Endothelial cell of umbilical vein (primary cell): ENCODE measurements around the gene SKA1. TPM values are rescaled to one million over a fixed set of nuclear protein-coding genes. Genes with fewer than 3 reads are reported as not detected.

Experiments used
- BruUV-seq: library from RNA; stranded (reverse); fragments of 400-500 nt; replicated peaks from 2 replicates; lab custom pipeline; 2021; lab: Mats Ljungman, UMichigan
- CTCF ChIA-PET: fragments of 300-600, 350-600 bp; sonication (Branson Sonifier 250); formaldehyde crosslinking; loops from one replicate; lab custom pipeline; 2021; ENCODE audit warnings: antibody characterized with exemption, inconsistent platforms; lab: Charles Lee
- POLR2A ChIA-PET: fragments of 300-600, 350-600 bp; sonication (Branson Sonifier 250); formaldehyde crosslinking; loops from one replicate; lab custom pipeline; 2021; ENCODE audit warnings: antibody characterized with exemption, inconsistent platforms; lab: Charles Lee
- DNase-seq: peaks from one replicate; pipeline ENCODE4 v3.0.0-alpha.2; 2011; ENCODE audit warnings: low read depth, low spot score
- FAIRE-seq: peaks from 2 replicates; lab custom pipeline; 2011; peaks lifted over from hg19 to GRCh38; lab: Jason Lieb, UNC
- H2AFZ ChIP-seq: 2 replicates; pipeline ENCODE4 v1.6.0; 2012; ENCODE audit warnings: low read depth, low read length, control low read depth, inconsistent platforms
- H3K27ac ChIP-seq: 2 replicates; pipeline ENCODE4 v1.5.1; 2011; ENCODE audit warnings: low read depth, mild to moderate bottlenecking, control low read depth, low read length, moderate library complexity; ENCODE audit not compliant: insufficient read depth
- H3K27me3 ChIP-seq, 2 experiments: 2 replicates each; pipeline versions ENCODE4 v1.6.0 to v1.6.1; 2011; ENCODE audit warnings: low read length in 2 of 2, mixed read lengths in 1 of 2; ENCODE audit not compliant: control insufficient read depth in 2 of 2, insufficient read depth in 2 of 2
- H3K36me3 ChIP-seq, 2 experiments: 2 replicates in 1 of 2; 3 replicates in 1 of 2; pipeline ENCODE4 v1.5.1; 2011; ENCODE audit warnings: low read length in 2 of 2, mild to moderate bottlenecking in 1 of 2, moderate library complexity in 1 of 2; ENCODE audit not compliant: control insufficient read depth in 2 of 2, insufficient read depth in 2 of 2; ENCODE audit errors: extremely low read depth in 1 of 2
- H3K4me1 ChIP-seq: 3 replicates; pipeline ENCODE4 v1.5.1; 2011; ENCODE audit warnings: mild to moderate bottlenecking, low read length; ENCODE audit not compliant: control insufficient read depth, insufficient read depth; ENCODE audit errors: extremely low read depth
- H3K4me2 ChIP-seq: 2 replicates; pipeline ENCODE4 v1.6.1; 2011; ENCODE audit warnings: low read length, control low read depth, mixed read lengths; ENCODE audit not compliant: insufficient read depth
- H3K4me3 ChIP-seq, 3 experiments: fragments of 200-600 bp in 1 of 3; sonication (generic), shearing (Covaris generic) in 1 of 3; replicated peaks in 1 of 3; 2 replicates each; pipeline ENCODE4 v1.5.1; 2011 to 2016; ENCODE audit warnings: control low read depth in 3 of 3, low read length in 3 of 3, mild to moderate bottlenecking in 2 of 3, inconsistent platforms in 1 of 3, low read depth in 1 of 3, moderate library complexity in 1 of 3; ENCODE audit not compliant: insufficient read depth in 1 of 3
- H3K79me2 ChIP-seq: 2 replicates; pipeline ENCODE4 v1.6.0; 2012; ENCODE audit warnings: low read length, inconsistent platforms; ENCODE audit not compliant: control insufficient read depth, insufficient read depth
- H3K9ac ChIP-seq: replicated peaks from 2 replicates; pipeline ENCODE3; 2011; ENCODE audit warnings: low read length, control low read depth; ENCODE audit not compliant: insufficient read depth; ENCODE audit errors: extremely low read depth
- H3K9me1 ChIP-seq: replicated peaks from 3 replicates; pipeline ENCODE4 v1.6.0; 2011; ENCODE audit warnings: mild to moderate bottlenecking, low read length; ENCODE audit not compliant: control insufficient read depth, insufficient read depth; ENCODE audit errors: extremely low read depth
- H3K9me3 ChIP-seq: replicated peaks from 2 replicates; pipeline ENCODE4 v1.5.1; 2012; ENCODE audit warnings: low read length, inconsistent platforms; ENCODE audit not compliant: control insufficient read depth, insufficient read depth
- H4K20me1 ChIP-seq: replicated peaks from 2 replicates; pipeline ENCODE3; 2011; ENCODE audit warnings: mild to moderate bottlenecking, low read length; ENCODE audit not compliant: control insufficient read depth, insufficient read depth; ENCODE audit errors: extremely low read depth
- EZH2 ChIP-seq: IDR thresholded peaks from 2 replicates; pipeline ENCODE4 v1.6.1; 2012; ENCODE audit warnings: borderline replicate concordance, low read depth, mild to moderate bottlenecking, moderate library complexity, low read length, inconsistent platforms; ENCODE audit not compliant: severe bottlenecking
- FOS ChIP-seq: IDR thresholded peaks from 2 replicates; pipeline ENCODE4 v1.6.1; 2011; ENCODE audit warnings: mild to moderate bottlenecking, low read length, moderate library complexity, borderline replicate concordance; ENCODE audit not compliant: insufficient read depth
- GATA2 ChIP-seq: IDR thresholded peaks from 2 replicates; pipeline ENCODE4 v1.7.0; 2011; ENCODE audit warnings: low read depth, mild to moderate bottlenecking, moderate library complexity, mixed read lengths, low read length; ENCODE audit not compliant: insufficient read length, insufficient read depth
- JUN ChIP-seq: IDR thresholded peaks from 2 replicates; pipeline ENCODE4 v1.6.1; 2011; ENCODE audit warnings: borderline replicate concordance, low read depth; ENCODE audit not compliant: insufficient read length, insufficient read depth
- MYC ChIP-seq: IDR thresholded peaks from one replicate; pipeline ENCODE4 v1.6.1; 2011; ENCODE audit warnings: mild to moderate bottlenecking, low read depth, low read length
- POLR2A ChIP-seq: IDR thresholded peaks from 2 replicates; pipeline ENCODE4 v1.6.1; 2012; ENCODE audit warnings: low read depth, mild to moderate bottlenecking, control low read depth, low read length
- POLR2AphosphoS5 ChIP-seq: IDR thresholded peaks from 2 replicates; pipeline ENCODE4 v1.6.1; 2012; ENCODE audit warnings: low read depth, mild to moderate bottlenecking, control low read depth, low read length, moderate library complexity; ENCODE audit not compliant: insufficient read depth
- dilution Hi-C: fragments of 300-500 bp; cut with MboI; formaldehyde crosslinking; loops from one replicate; pipeline ENCODE4 v1.15.0; 2019; ENCODE audit warnings: low sequenced_read_pairs; ENCODE audit not compliant: extremely low pct_ligation_motif_present
- intact Hi-C: fragments of 100-400 bp; cut with micrococcal nuclease; formaldehyde crosslinking; loops from one replicate; pipeline ENCODE4 v1.10.0; 2022
- polyA plus RNA-seq, 4 experiments: library from polyadenylated mRNA; depleted of rRNA in 3 of 4; stranded (reverse) in 3 of 4; unstranded in 1 of 4; fragments of >200 nt; gene quantifications; 2 replicates each; pipeline versions ENCODE4 v1.2.1 to v1.2.3, GENCODE V29; 2011 to 2012; ENCODE audit warnings: missing spikeins in 1 of 4
- total RNA-seq: library from RNA; stranded (reverse); gene quantifications from 2 replicates; pipeline ENCODE4 v1.2.3, GENCODE V29; 2021
- TF ChIP-seq, protein P1 (sequence below): IDR thresholded peaks from 2 replicates; pipeline ENCODE4 v1.6.1; 2011; ENCODE audit not compliant: insufficient read depth, insufficient read length
- TF ChIP-seq, protein P2 (sequence below), 2 donors: IDR thresholded peaks; 1 replicate in 1 of 2; 2 replicates in 1 of 2; pipeline ENCODE4 v1.5.1; 2011; ENCODE audit warnings: low read length in 2 of 2, mild to moderate bottlenecking in 2 of 2, moderate library complexity in 2 of 2, control low read depth in 1 of 2, inconsistent platforms in 1 of 2, low read depth in 1 of 2; ENCODE audit not compliant: insufficient read depth in 1 of 2; ENCODE audit errors: extremely low read depth in 1 of 2

SKA1 gene
- total and polyA plus RNA-seq, 2 donors (not counting 3 experiments of a cell fraction or from before 2014, with no cell fraction given): 8.7 to 23.9 TPM

DNA sequence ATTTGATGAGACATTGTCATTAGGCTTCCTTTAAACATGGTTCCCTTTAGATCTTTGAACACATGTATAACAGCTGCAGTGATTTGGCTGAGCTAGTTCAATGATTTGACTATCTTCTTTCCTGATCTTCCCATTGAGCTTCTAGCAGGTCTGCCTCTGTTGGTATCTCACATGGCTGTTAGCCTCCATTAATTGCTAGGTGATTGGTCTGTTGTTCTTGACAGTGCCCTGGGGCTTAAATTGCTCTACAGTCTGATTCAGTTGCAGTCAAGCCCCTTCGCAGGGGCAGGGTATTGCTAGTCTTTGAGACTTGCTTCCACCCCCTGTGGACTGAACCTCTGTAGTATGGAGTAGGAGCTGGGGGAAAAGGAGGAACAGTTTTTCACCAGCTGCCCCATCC, 24.1 kb downstream of the SKA1 start:
- H3K79me2 ChIP-seq: no peaks in the 10 kb centered on the region

More for the DNA sequence above, 24.1 kb downstream of the SKA1 start:
- FAIRE-seq (no peak), DNase-seq (no peak)
- intact Hi-C loops (no loop called here), dilution Hi-C loops (no loop called here)
- Histone ChIP-seq H3K4me2 (no peak overlapping the region), H3K27ac (no peak overlapping the region), H3K36me3 (no peaks in the 10 kb centered on the region), H4K20me1 (no peaks in the 10 kb centered on the region), H3K9me1 (no peaks in the 10 kb centered on the region), H3K27me3 (peaks cover 33 to 51% of the 10 kb centered on the region in 2 experiments), H3K4me3 (no peak overlapping the region), H3K9me3 (no peaks in the 10 kb centered on the region), H3K9ac (no peak overlapping the region), H3K4me1 (no peaks in the 10 kb centered on the region), H2AFZ (no peak overlapping the region)
- no peak for TF ChIP-seq POLR2A
- TF ChIP-seq, protein P1, sequence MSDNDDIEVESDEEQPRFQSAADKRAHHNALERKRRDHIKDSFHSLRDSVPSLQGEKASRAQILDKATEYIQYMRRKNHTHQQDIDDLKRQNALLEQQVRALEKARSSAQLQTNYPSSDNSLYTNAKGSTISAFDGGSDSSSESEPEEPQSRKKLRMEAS: no peak
- no peak for TF ChIP-seq FOS
- no peak for TF ChIP-seq JUN
- TF ChIP-seq POLR2AphosphoS5: no peak
- no peak for TF ChIP-seq GATA2
- TF ChIP-seq EZH2: no peak
- TF ChIP-seq MYC: no peak
- TF ChIP-seq, protein P2, sequence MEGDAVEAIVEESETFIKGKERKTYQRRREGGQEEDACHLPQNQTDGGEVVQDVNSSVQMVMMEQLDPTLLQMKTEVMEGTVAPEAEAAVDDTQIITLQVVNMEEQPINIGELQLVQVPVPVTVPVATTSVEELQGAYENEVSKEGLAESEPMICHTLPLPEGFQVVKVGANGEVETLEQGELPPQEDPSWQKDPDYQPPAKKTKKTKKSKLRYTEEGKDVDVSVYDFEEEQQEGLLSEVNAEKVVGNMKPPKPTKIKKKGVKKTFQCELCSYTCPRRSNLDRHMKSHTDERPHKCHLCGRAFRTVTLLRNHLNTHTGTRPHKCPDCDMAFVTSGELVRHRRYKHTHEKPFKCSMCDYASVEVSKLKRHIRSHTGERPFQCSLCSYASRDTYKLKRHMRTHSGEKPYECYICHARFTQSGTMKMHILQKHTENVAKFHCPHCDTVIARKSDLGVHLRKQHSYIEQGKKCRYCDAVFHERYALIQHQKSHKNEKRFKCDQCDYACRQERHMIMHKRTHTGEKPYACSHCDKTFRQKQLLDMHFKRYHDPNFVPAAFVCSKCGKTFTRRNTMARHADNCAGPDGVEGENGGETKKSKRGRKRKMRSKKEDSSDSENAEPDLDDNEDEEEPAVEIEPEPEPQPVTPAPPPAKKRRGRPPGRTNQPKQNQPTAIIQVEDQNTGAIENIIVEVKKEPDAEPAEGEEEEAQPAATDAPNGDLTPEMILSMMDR (IDR thresholded peaks at IDR 0.05; ENCODE audit: extremely low read depth in 1 of 2, insufficient read depth in 1 of 2, low read depth in 1 of 2, low read length in 2 of 2): no peak
- ChIA-PET CTCF (no interaction called here), POLR2A (no interaction called here)
- no TSS peak for BruUV-seq
